ENCODE results near the gene MORC3.
A peak's percentile ranks its signal among the peaks of the same experiment; 100 is the strongest.

Gene MORC3

GRCh38 chr21:36415375-36415774 is 95.4 kb downstream of the MORC3 start:
- Histone ChIP-seq H2AK5ac (ENCODE audit: low read length) (no peak overlapping the region), H4K91ac (ENCODE audit: low read depth, low read length) (no peak overlapping the region), H3K9me3 (ENCODE audit: insufficient read depth, low read depth, low read length) (no peaks in the 10 kb centered on the region), H3K23ac (ENCODE audit: low read length) (no peak overlapping the region), H3K4me1 (ENCODE audit: control insufficient read depth in 1 of 2, insufficient read depth in 2 of 2, low read length in 2 of 2) (no peaks in the 10 kb centered on the region), H2BK120ac (ENCODE audit: insufficient read depth, low read length, poor library complexity) (no peak overlapping the region), H2BK5ac (ENCODE audit: low read depth, low read length, poor library complexity) (no peak overlapping the region), H3K27me3 (ENCODE audit: insufficient read depth, low read length) (no peaks in the 10 kb centered on the region), H4K12ac (ENCODE audit: low read depth, low read length) (no peak overlapping the region), H3K4me2 (ENCODE audit: low read length) (no peak overlapping the region), H3K27ac (ENCODE audit: low read depth, low read length) (no peak overlapping the region), H3K14ac (ENCODE audit: low read length) (no peak overlapping the region), H3K36me3 (ENCODE audit: control insufficient read depth in 1 of 2, insufficient read depth in 2 of 2, low read length in 2 of 2) (peaks cover 30 to 34% of the 10 kb centered on the region in 2 experiments), H2BK12ac (ENCODE audit: low read length) (no peak overlapping the region), H3K9ac (ENCODE audit: low read length) (no peak overlapping the region), H3K79me2 (ENCODE audit: control insufficient read depth, insufficient read depth, low read length, poor library complexity) (no peaks in the 10 kb centered on the region), H3K4ac (ENCODE audit: low read depth, low read length) (no peak overlapping the region), H2AFZ (ENCODE audit: insufficient read depth, low read length, poor library complexity) (no peak overlapping the region), H3K4me3 (ENCODE audit: low read depth, low read length) (no peak overlapping the region), H3K79me1 (ENCODE audit: low read length) (no peaks in the 10 kb centered on the region), H4K8ac (ENCODE audit: low read depth, low read length) (no peak overlapping the region), H3K18ac (ENCODE audit: low read length) (no peak overlapping the region)
- no peak for DNase-seq
- WGBS (ENCODE audit: extremely low coverage, insufficient coverage, insufficient read length) = no CpG with 5 or more reads among the region's 6 CpGs

DNA sequence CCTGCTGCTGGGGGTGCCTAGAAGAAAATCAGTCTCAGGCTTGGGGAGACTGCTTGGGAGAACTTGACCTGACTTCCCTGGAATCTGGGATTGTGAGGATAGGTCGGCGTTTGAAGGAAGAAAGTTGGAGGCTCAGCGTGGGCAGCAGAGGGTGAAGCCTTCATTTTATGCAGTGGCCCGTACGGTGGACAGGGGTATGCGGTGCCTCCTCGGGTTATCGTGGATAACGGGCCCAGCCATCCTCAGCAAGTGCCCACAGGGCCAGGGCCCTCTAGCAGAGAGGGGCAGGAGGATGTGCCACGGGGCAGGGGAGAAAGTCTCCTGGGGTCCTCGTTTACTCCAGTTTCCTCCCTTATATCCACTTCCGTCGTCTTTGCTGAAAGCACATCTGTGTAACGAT is 99.2 kb downstream of the MORC3 start:
- H2AFZ ChIP-seq (ENCODE audit: insufficient read depth, low read length, poor library complexity) = no peak overlapping the region
- peaks cover 10 to 15% of the 10 kb centered on the region in 2 experiments for H3K36me3 ChIP-seq (ENCODE audit: control insufficient read depth in 1 of 2, insufficient read depth in 2 of 2, low read length in 2 of 2)
- no peak overlapping the region for H3K9ac ChIP-seq (ENCODE audit: low read length)
- no peak overlapping the region for H3K14ac ChIP-seq (ENCODE audit: low read length)
- H3K4me3 ChIP-seq (ENCODE audit: low read depth, low read length) = no peak overlapping the region
- H3K27me3 ChIP-seq (ENCODE audit: insufficient read depth, low read length) = no peaks in the 10 kb centered on the region
- no peak overlapping the region for H3K23ac ChIP-seq (ENCODE audit: low read length)
- H4K8ac ChIP-seq (ENCODE audit: low read depth, low read length) = no peak overlapping the region
- no peak overlapping the region for H3K27ac ChIP-seq (ENCODE audit: low read depth, low read length)
- H3K79me1 ChIP-seq (ENCODE audit: low read length) = no peaks in the 10 kb centered on the region
- DNase-seq = no peak
- H2BK120ac ChIP-seq (ENCODE audit: insufficient read depth, low read length, poor library complexity) = no peak overlapping the region
- H2AK5ac ChIP-seq (ENCODE audit: low read length) = no peak overlapping the region
- H2BK12ac ChIP-seq (ENCODE audit: low read length) = no peak overlapping the region
- WGBS (ENCODE audit: extremely low coverage, insufficient coverage, insufficient read length) = no CpG with 5 or more reads among the region's 14 CpGs
- H3K4ac ChIP-seq (ENCODE audit: low read depth, low read length) = no peak overlapping the region
- H4K91ac ChIP-seq (ENCODE audit: low read depth, low read length) = no peak overlapping the region
- no peaks in the 10 kb centered on the region for H3K9me3 ChIP-seq (ENCODE audit: insufficient read depth, low read depth, low read length)
- no peak overlapping the region for H2BK5ac ChIP-seq (ENCODE audit: low read depth, low read length, poor library complexity)
- H3K18ac ChIP-seq (ENCODE audit: low read length) = no peak overlapping the region
- no peaks in the 10 kb centered on the region for H3K79me2 ChIP-seq (ENCODE audit: control insufficient read depth, insufficient read depth, low read length, poor library complexity)
- peaks cover 5 to 10% of the 10 kb centered on the region in 2 experiments for H3K4me1 ChIP-seq (ENCODE audit: control insufficient read depth in 1 of 2, insufficient read depth in 2 of 2, low read length in 2 of 2)
- H3K4me2 ChIP-seq (ENCODE audit: low read length) = no peak overlapping the region
- H4K12ac ChIP-seq (ENCODE audit: low read depth, low read length) = no peak overlapping the region

GRCh38 chr21:36419996-36420395 is 100.0 kb downstream of the MORC3 start:
- Histone ChIP-seq H3K9ac (ENCODE audit: low read length) (no peak overlapping the region), H3K23ac (ENCODE audit: low read length) (no peak overlapping the region), H4K12ac (ENCODE audit: low read depth, low read length) (no peak overlapping the region), H2BK120ac (ENCODE audit: insufficient read depth, low read length, poor library complexity) (no peak overlapping the region), H3K9me3 (ENCODE audit: insufficient read depth, low read depth, low read length) (no peaks in the 10 kb centered on the region), H3K4me3 (ENCODE audit: low read depth, low read length) (no peak overlapping the region), H2BK12ac (ENCODE audit: low read length) (no peak overlapping the region), H3K4ac (ENCODE audit: low read depth, low read length) (no peak overlapping the region), H3K27ac (ENCODE audit: low read depth, low read length) (no peak overlapping the region), H3K4me2 (ENCODE audit: low read length) (no peak overlapping the region), H2AK5ac (ENCODE audit: low read length) (no peak overlapping the region), H3K79me2 (ENCODE audit: control insufficient read depth, insufficient read depth, low read length, poor library complexity) (no peaks in the 10 kb centered on the region), H4K91ac (ENCODE audit: low read depth, low read length) (no peak overlapping the region), H3K14ac (ENCODE audit: low read length) (no peak overlapping the region), H4K8ac (ENCODE audit: low read depth, low read length) (no peak overlapping the region), H3K4me1 (ENCODE audit: control insufficient read depth in 1 of 2, insufficient read depth in 2 of 2, low read length in 2 of 2) (peaks cover 5 to 10% of the 10 kb centered on the region in 2 experiments), H2BK5ac (ENCODE audit: low read depth, low read length, poor library complexity) (no peak overlapping the region), H3K36me3 (ENCODE audit: control insufficient read depth in 1 of 2, insufficient read depth in 2 of 2, low read length in 2 of 2) (peaks cover 7 to 15% of the 10 kb centered on the region in 2 experiments), H3K79me1 (ENCODE audit: low read length) (no peaks in the 10 kb centered on the region), H3K18ac (ENCODE audit: low read length) (no peak overlapping the region), H3K27me3 (ENCODE audit: insufficient read depth, low read length) (no peaks in the 10 kb centered on the region), H2AFZ (ENCODE audit: insufficient read depth, low read length, poor library complexity) (no peak overlapping the region)
- peak; percentile 87 to 92 for DNase-seq
- no CpG with 5 or more reads among the region's 8 CpGs for WGBS (ENCODE audit: extremely low coverage, insufficient coverage, insufficient read length)

GRCh38 chr21:36420571-36421339 is 100.8 kb downstream of the MORC3 start:
- no peaks in the 10 kb centered on the region for H3K27me3 ChIP-seq (ENCODE audit: insufficient read depth, low read length)
- no peak overlapping the region for H3K4me3 ChIP-seq (ENCODE audit: low read depth, low read length)
- H3K27ac ChIP-seq (ENCODE audit: low read depth, low read length) = no peak overlapping the region
- peaks cover 7 to 15% of the 10 kb centered on the region in 2 experiments for H3K4me1 ChIP-seq (ENCODE audit: control insufficient read depth in 1 of 2, insufficient read depth in 2 of 2, low read length in 2 of 2)
- H3K4me2 ChIP-seq (ENCODE audit: low read length) = no peak overlapping the region
- no peak overlapping the region for H4K12ac ChIP-seq (ENCODE audit: low read depth, low read length)
- no peaks in the 10 kb centered on the region for H3K79me1 ChIP-seq (ENCODE audit: low read length)
- DNase-seq = no peak
- peak overlapping the region; percentile 2 for H4K91ac ChIP-seq (ENCODE audit: low read depth, low read length)
- H4K8ac ChIP-seq (ENCODE audit: low read depth, low read length) = no peak overlapping the region
- H3K9ac ChIP-seq (ENCODE audit: low read length) = no peak overlapping the region
- no peak overlapping the region for H2BK120ac ChIP-seq (ENCODE audit: insufficient read depth, low read length, poor library complexity)
- H3K14ac ChIP-seq (ENCODE audit: low read length) = no peak overlapping the region
- no CpG with 5 or more reads among the region's 18 CpGs for whole genome bisulfite sequencing (ENCODE audit: extremely low coverage, insufficient coverage, insufficient read length)
- no peak overlapping the region for H2BK5ac ChIP-seq (ENCODE audit: low read depth, low read length, poor library complexity)
- H3K4ac ChIP-seq (ENCODE audit: low read depth, low read length) = no peak overlapping the region
- H2BK12ac ChIP-seq (ENCODE audit: low read length) = no peak overlapping the region
- peaks cover 7 to 10% of the 10 kb centered on the region in 2 experiments for H3K36me3 ChIP-seq (ENCODE audit: control insufficient read depth in 1 of 2, insufficient read depth in 2 of 2, low read length in 2 of 2)
- no peak overlapping the region for H2AK5ac ChIP-seq (ENCODE audit: low read length)
- no peak overlapping the region for H3K18ac ChIP-seq (ENCODE audit: low read length)
- no peaks in the 10 kb centered on the region for H3K9me3 ChIP-seq (ENCODE audit: insufficient read depth, low read depth, low read length)
- no peak overlapping the region for H3K23ac ChIP-seq (ENCODE audit: low read length)
- H3K79me2 ChIP-seq (ENCODE audit: control insufficient read depth, insufficient read depth, low read length, poor library complexity) = no peaks in the 10 kb centered on the region
- no peak overlapping the region for H2AFZ ChIP-seq (ENCODE audit: insufficient read depth, low read length, poor library complexity)
